ENCODE data around the gene ALPK1. TPM values are rescaled to one million over a fixed set of nuclear protein-coding genes. Genes with fewer than 3 reads are reported as not detected.

Gene ALPK1
- total RNA-seq (27.2 and 28.6 TPM in 2 replicates), polyA plus RNA-seq (5.5 and 6.7 TPM in 2 replicates), polyA minus RNA-seq (9.3 and 11.8 TPM in 2 replicates)
- total RNA-seq (2013), result 17.8 TPM

DNA sequence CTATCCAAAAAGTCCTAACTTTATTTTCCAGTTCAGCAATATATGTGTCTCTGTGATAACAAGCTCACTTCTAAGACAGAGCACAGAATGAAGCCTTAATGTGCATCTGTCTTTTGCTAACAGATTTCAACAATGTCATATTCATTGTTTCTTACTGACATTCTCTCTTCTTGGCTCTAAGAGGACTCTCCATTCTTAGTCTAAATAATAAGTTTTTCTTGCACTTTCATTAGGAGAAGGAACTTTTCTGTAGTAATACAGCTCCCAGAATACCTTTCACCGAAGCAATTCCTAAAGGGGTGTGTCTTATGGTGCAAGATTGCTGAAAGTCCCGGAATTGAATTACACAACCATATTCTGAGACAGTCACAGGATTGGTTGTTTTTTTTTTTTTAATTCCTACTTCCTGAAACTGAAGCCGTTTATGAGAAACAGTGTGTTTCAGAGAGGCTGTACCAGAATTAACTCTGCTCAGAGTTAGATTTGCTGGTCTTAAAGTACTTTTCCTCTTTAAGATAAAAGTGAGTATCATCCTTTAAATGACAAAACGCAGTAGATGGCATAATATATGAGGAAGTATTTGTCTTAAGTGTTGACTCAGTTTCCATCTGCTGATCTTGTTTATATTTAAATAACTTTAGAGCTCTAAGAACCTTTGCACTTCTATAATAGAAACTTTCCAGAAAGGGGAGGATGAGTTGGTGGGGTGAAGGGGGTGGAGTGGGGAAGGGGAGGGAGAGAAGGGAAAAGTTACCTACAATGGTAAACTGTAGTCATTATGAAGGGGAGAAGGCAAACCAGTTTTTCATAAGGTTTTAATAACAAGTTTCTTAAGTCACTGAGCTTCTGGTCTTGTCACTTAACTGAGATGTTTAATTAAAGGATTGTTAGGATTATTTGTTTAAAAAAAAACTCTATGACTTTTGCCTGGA is at the start of gene ALPK1:
ALPK1 (plus strand) TSS at position 421 of the 932 bp plus-strand sequence.
- Mint-ChIP-seq H3K27ac (peak within 1 kb of the TSS; percentile 82), H3K27me3 (no peaks in the 10 kb centered on the region), H3K9me3 (ENCODE audit: insufficient read depth) (no peaks in the 10 kb centered on the region), H3K4me3 (peak within 1 kb of the TSS; percentile 90), H3K4me1 (peaks cover 24% of the 10 kb centered on the region)
- H4K20me1 ChIP-seq (ENCODE audit: control insufficient read depth, insufficient read depth, low read length, poor library complexity, severe bottlenecking), result no peaks in the 10 kb centered on the region
- DNase-seq (peak; percentile 77), ATAC-seq (ENCODE audit: low read depth) (peak; percentile 95)
- intact Hi-C loops (cut with micrococcal nuclease), result loop anchor here (1.0 kb wide), 1 partner anchor 11 kb away; no protein-coding TSS in a partner anchor
- peak within 1 kb of the TSS; percentile 82 for H3K4me2 ChIP-seq (replicated peaks; ENCODE audit: low read depth, low read length, poor library complexity, severe bottlenecking)
- no peaks in the 10 kb centered on the region for H3K36me3 ChIP-seq (replicated peaks in 1 of 2; ENCODE audit: control extremely low read depth in 1 of 2, control insufficient read depth in 1 of 2, extremely low read depth in 1 of 2, insufficient read depth in 2 of 2, low read length in 1 of 2)
- peak within 1 kb of the TSS; percentile 67 for H3K9ac ChIP-seq (ENCODE audit: low read length)
- H3K4me1 ChIP-seq (ENCODE audit: control insufficient read depth in 2 of 2, insufficient read depth in 2 of 2, low read length in 2 of 2), result peaks cover 16 to 19% of the 10 kb centered on the region in 2 donors
- no peaks in the 10 kb centered on the region for H3K9me3 ChIP-seq (ENCODE audit: control extremely low read depth in 1 of 3, control insufficient read depth in 2 of 3, insufficient read depth in 1 of 3, low read length in 2 of 3)
- peak within 1 kb of the TSS in 1 of 2 donors; percentile 77 for H3K27ac ChIP-seq (ENCODE audit: low read length in 2 of 2)
- H3K27me3 ChIP-seq (replicated peaks in 1 of 4; ENCODE audit: control extremely low read depth in 1 of 4, control insufficient read depth in 3 of 4, insufficient read depth in 4 of 4, low read length in 3 of 4), result no peaks in the 10 kb centered on the region
- TF ChIP-seq EZH2 (IDR thresholded peaks at IDR 0.05; ENCODE audit: borderline replicate concordance, insufficient read depth, low read depth, low read length, poor library complexity, severe bottlenecking), result no peak
- TF ChIP-seq, protein P1, sequence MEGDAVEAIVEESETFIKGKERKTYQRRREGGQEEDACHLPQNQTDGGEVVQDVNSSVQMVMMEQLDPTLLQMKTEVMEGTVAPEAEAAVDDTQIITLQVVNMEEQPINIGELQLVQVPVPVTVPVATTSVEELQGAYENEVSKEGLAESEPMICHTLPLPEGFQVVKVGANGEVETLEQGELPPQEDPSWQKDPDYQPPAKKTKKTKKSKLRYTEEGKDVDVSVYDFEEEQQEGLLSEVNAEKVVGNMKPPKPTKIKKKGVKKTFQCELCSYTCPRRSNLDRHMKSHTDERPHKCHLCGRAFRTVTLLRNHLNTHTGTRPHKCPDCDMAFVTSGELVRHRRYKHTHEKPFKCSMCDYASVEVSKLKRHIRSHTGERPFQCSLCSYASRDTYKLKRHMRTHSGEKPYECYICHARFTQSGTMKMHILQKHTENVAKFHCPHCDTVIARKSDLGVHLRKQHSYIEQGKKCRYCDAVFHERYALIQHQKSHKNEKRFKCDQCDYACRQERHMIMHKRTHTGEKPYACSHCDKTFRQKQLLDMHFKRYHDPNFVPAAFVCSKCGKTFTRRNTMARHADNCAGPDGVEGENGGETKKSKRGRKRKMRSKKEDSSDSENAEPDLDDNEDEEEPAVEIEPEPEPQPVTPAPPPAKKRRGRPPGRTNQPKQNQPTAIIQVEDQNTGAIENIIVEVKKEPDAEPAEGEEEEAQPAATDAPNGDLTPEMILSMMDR (IDR thresholded peaks at IDR 0.05), result no peak
- POLR2A ChIA-PET, result interaction anchor here (0.6 to 1.3 kb wide), 2 partner anchors 11 to 13 kb away, joined by 4 to 11 read pairs; partner anchors contain the start of gene TIFA
- peak within 1 kb of the TSS; percentile 26 to 74 (median 46) for H3K4me3 ChIP-seq (ENCODE audit: control extremely low read depth in 1 of 5, extremely low read depth in 1 of 5, insufficient read depth in 1 of 5, low read depth in 2 of 5, low read length in 4 of 5)
- CTCF ChIA-PET, result interaction anchor here (0.6 to 1.6 kb wide), 5 partner anchors 12 to 226 kb away, joined by 3 to 8 read pairs (median 4); no protein-coding TSS in a partner anchor
- H3K79me2 ChIP-seq (ENCODE audit: control insufficient read depth, insufficient read depth, low read length), result peaks cover 11% of the 10 kb centered on the region
- H2AFZ ChIP-seq (ENCODE audit: insufficient read depth, low read depth, low read length, poor library complexity, severe bottlenecking), result peak within 1 kb of the TSS; percentile 77
- no CpG with 5 or more reads among the region's 4 CpGs for WGBS (ENCODE audit: insufficient coverage)
